ENCODE results near the gene TBXA2R. TPM values are rescaled to one million over a fixed set of nuclear protein-coding genes. Genes with fewer than 3 reads are reported as not detected.

The TBXA2R gene
- total and polyA plus RNA-seq, 4 donors: 1.7 to 6.0 (median 5.4) TPM

- Histone ChIP-seq H3K36me3 (ENCODE audit: control insufficient read depth in 4 of 4, insufficient read depth in 3 of 4, low read depth in 1 of 4, low read length in 3 of 4) (peaks cover 0 to 21% (median 9%) of the 10 kb centered on the region in 4 donors), H3K4me3 (ENCODE audit: low read depth in 1 of 3, low read length in 3 of 3) (no peak overlapping the region), H3K27me3 (ENCODE audit: control insufficient read depth in 4 of 4, insufficient read depth in 4 of 4, low read length in 3 of 4) (no peaks in the 10 kb centered on the region), H3K4me1 (ENCODE audit: control insufficient read depth in 4 of 4, insufficient read depth in 4 of 4, low read length in 3 of 4) (peaks cover 7 to 16% (median 12%) of the 10 kb centered on the region in 4 donors), H3K9ac (ENCODE audit: low read depth in 1 of 2, low read length in 2 of 2) (no peak overlapping the region), H3K9me3 (ENCODE audit: control insufficient read depth in 4 of 4, low read length in 3 of 4) (no peaks in the 10 kb centered on the region), H3K27ac (ENCODE audit: low read depth in 1 of 2, low read length in 2 of 2) (no peak overlapping the region)
- no peak for TF ChIP-seq FOXA1 (IDR thresholded peaks at IDR 0.05)
- no peak for TF ChIP-seq TAF1 (conservative IDR thresholded peaks at IDR 0.05)
- TF ChIP-seq GABPA (IDR thresholded peaks at IDR 0.05 in 1 of 2, conservative IDR thresholded peaks at IDR 0.05 in 1 of 2): no peak
- no peak for TF ChIP-seq JUND (IDR thresholded peaks at IDR 0.05)
- no peak for TF ChIP-seq HNF4G (IDR thresholded peaks at IDR 0.05)
- TF ChIP-seq EGR1 (IDR thresholded peaks at IDR 0.05; ENCODE audit: low read depth in 2 of 2): no peak
- 93% methylated on average over 28 of the region's 28 CpGs for WGBS
- DNase-seq (ENCODE audit: low spot score): no peak
Measured at GRCh38 chr19:3641515-3642269, 35.0 kb upstream of the TBXA2R start.

GRCh38 chr19:3639479-3639878, 32.8 kb upstream of the TBXA2R start:
- Histone ChIP-seq H3K9me3 (ENCODE audit: control insufficient read depth in 4 of 4, low read length in 3 of 4) (no peaks in the 10 kb centered on the region), H3K27ac (ENCODE audit: low read depth in 1 of 2, low read length in 2 of 2) (no peak overlapping the region), H3K4me3 (ENCODE audit: low read depth in 1 of 3, low read length in 3 of 3) (no peak overlapping the region), H3K27me3 (ENCODE audit: control insufficient read depth in 4 of 4, insufficient read depth in 4 of 4, low read length in 3 of 4) (no peaks in the 10 kb centered on the region), H3K9ac (ENCODE audit: low read depth in 1 of 2, low read length in 2 of 2) (no peak overlapping the region), H3K4me1 (ENCODE audit: control insufficient read depth in 4 of 4, insufficient read depth in 4 of 4, low read length in 3 of 4) (peaks cover 3 to 4% (median 3%) of the 10 kb centered on the region in 4 donors), H3K36me3 (ENCODE audit: control insufficient read depth in 4 of 4, insufficient read depth in 3 of 4, low read depth in 1 of 4, low read length in 3 of 4) (peaks cover 0 to 22% (median 8%) of the 10 kb centered on the region in 4 donors)
- no peak for DNase-seq (ENCODE audit: low spot score)
- no peak for TF ChIP-seq HNF4A (conservative IDR thresholded peaks at IDR 0.05)
- no peak for TF ChIP-seq YY1 (IDR thresholded peaks at IDR 0.05)
- TF ChIP-seq NR2F2 (IDR thresholded peaks at IDR 0.05): no peak
- no peak for TF ChIP-seq FOXA1 (IDR thresholded peaks at IDR 0.05)
- TF ChIP-seq GABPA (IDR thresholded peaks at IDR 0.05 in 1 of 2, conservative IDR thresholded peaks at IDR 0.05 in 1 of 2): no peak
- TF ChIP-seq ZBTB33 (IDR thresholded peaks at IDR 0.05): no peak
- WGBS: 98% methylated on average over 13 of the region's 13 CpGs

DNA sequence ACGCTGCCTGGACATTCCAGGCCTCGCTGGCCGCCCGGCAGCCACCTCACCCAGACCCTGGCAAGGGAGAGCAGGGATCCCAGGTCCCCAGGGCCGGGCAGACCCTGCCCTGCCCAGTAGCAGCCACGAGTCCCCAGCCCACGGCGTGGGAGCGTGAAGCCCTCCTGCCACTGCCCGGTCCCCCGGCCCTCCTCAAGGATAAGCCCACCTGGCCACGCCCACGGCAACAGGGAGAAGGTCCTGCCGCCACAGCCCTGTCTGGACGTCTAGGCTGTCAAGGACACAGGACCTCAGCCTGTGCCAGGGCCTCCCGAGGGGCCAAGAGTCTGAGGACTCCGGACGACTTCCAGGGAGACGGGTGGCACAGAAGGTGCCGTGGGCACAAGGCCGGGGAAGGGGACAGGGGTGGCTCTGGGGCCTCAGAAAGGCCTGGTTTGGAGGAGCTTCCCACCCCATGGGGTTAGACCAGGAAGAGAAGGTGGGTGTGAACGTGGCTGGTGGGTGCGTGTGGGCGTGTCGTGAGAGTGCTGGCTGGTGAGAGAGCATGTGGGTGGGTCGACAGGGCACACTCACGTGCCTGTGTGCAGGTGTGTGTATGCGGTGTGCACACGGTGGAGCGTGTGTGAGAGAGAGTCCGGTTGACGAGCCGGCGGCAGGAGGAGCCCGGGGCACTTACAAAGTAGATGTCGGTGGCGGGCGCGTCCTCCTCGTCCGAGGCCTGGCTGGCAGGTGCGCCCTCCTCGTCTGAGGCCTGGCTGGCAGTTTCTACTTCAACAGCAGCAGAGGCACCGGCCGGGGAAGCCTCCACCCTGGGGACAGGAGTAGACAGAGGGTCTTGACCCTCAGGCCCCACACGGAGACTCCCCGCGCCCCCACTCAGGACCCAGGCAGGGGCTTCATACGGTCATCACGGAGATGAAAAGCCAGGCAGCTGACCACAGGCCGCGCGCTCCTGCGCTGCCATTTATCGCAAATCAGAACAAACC, 31.8 kb upstream of the TBXA2R start:
- WGBS: 95% methylated on average over 55 of the region's 55 CpGs
- Histone ChIP-seq H3K4me3 (ENCODE audit: low read depth in 1 of 3, low read length in 3 of 3) (no peak overlapping the region), H3K27ac (ENCODE audit: low read depth in 1 of 2, low read length in 2 of 2) (no peak overlapping the region), H3K9me3 (ENCODE audit: control insufficient read depth in 4 of 4, low read length in 3 of 4) (no peaks in the 10 kb centered on the region), H3K9ac (ENCODE audit: low read depth in 1 of 2, low read length in 2 of 2) (no peak overlapping the region), H3K36me3 (ENCODE audit: control insufficient read depth in 4 of 4, insufficient read depth in 3 of 4, low read depth in 1 of 4, low read length in 3 of 4) (peaks cover 0 to 22% (median 8%) of the 10 kb centered on the region in 4 donors), H3K4me1 (ENCODE audit: control insufficient read depth in 4 of 4, insufficient read depth in 4 of 4, low read length in 3 of 4) (no peaks in the 10 kb centered on the region), H3K27me3 (ENCODE audit: control insufficient read depth in 4 of 4, insufficient read depth in 4 of 4, low read length in 3 of 4) (no peaks in the 10 kb centered on the region)
- DNase-seq (ENCODE audit: low spot score): no peak
- TF ChIP-seq, protein P1, sequence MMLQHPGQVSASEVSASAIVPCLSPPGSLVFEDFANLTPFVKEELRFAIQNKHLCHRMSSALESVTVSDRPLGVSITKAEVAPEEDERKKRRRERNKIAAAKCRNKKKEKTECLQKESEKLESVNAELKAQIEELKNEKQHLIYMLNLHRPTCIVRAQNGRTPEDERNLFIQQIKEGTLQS (IDR thresholded peaks at IDR 0.05): no peak
- TF ChIP-seq NR2F2 (IDR thresholded peaks at IDR 0.05): no peak
- TF ChIP-seq ZBTB33 (IDR thresholded peaks at IDR 0.05): no peak
- TF ChIP-seq RAD21 (IDR thresholded peaks at IDR 0.05): no peak
- TF ChIP-seq RXRA (IDR thresholded peaks at IDR 0.05): no peak
- TF ChIP-seq GABPA (IDR thresholded peaks at IDR 0.05 in 1 of 2, conservative IDR thresholded peaks at IDR 0.05 in 1 of 2): no peak
- no peak for TF ChIP-seq EGR1 (IDR thresholded peaks at IDR 0.05; ENCODE audit: low read depth in 2 of 2)

Data from liver (tissue), 9 donors.